Measurements from ENCODE around the gene GLDC.
"Not testable (repeated sequence)": the region's sequence is repeated elsewhere in the genome, so short reads cannot be mapped to it uniquely, and the experiment has no call there.

Gene GLDC

DNA sequence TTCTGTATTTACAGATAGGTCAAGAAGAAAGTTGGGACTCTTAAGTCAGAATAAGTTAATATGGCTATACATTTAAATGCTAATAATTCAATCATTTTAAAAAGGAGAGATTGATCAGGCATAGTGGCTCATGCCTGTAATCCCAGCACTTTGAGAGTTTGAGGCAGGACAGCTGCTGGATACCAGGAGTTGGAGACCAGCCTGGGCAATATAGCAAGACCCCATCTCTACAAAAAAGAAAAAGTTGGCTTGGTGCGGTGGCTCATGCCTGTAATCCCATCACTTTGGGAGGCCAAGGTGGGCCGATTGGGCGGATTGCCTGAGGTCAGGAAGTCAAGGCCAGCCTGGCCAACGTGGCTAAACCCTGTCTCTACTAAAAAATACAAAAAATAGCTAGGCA is 15.0 kb upstream of the GLDC start:
- DNase-seq = no peak

DNA sequence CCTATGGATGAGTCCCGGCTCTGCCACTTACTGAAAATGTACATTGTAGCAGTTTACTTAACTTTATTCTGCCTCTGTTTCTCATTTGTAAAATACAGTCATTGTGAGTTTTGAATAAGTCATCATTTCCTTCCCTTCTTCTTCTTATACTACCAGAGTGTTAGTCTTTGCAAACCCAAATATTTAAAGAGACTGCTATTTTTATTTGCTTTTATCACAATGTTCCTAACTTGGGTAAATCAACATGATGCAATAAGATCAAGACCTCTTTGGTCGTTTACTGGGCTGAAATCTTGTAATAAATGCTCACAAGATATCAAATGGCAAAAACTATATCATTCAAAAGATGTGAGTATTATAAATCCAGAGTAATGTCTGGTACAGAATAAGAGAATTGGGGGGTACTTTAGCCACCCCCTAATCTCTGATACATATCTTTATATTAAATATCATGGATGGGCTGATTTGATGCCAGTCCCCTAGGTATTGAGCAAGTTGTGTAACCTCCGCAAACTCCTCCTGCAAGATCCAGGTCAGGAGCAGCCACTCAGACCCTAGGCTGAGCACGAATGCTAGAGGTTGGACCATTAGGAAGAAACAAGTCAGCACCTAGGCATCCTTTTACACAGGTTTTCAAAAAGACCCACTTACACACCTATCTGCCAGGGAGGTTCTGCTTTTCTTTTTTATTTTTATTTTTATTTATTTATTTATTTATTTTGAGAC is 13.3 kb upstream of the GLDC start:
- DNase-seq = no peak

DNA sequence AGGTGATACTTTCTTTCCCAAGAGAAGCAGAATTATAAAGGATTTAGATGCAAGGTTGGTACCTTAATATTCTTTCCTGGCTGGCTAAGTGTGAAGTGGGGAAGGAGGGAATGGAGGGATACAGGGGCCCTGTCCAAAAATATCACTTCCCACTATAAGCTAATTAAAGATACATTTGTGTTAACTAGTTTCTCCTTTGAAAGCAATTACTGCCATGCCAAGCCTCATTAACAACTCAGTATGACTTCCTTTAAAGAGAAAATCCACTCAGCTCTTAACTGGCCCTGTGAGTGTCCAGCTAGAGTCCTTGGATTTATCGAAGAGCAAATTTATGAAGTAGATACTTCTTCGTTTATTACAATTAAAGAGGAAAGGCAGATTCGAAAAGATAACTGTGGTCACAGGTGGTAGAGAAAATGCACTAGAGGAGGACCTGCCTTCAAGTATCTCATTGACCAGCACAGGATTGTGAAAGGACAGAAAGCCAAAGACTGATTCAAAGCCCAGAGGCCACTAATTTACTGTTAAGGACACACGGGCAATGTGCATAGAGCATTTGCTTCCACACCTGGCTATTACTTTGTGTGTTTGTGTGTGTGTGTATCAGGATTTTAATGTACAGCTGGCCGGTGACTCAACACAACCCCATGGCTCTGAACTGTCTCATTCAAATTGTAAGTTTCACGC is 11.2 kb upstream of the GLDC start:
- DNase-seq = no peak

DNA sequence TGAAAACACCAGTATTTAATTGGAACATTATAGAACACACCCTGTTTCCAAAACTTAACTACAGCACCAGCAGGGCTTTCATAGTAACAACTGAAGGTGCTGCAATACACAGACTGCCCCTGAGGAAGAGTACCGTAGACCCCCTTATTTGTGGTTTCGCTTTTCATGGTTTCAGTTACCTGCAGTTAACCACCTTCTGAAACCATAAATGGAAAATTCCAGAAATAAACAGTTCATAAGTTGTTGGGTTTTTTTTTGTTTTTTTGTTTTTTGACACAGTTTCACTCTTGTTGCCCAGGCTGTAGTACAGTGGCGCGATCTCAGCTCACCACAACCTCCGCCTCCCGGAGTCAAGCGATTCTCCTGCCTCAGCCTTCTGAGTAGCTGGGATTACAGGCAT is 9.5 kb upstream of the GLDC start:
- no peak for DNase-seq

DNA sequence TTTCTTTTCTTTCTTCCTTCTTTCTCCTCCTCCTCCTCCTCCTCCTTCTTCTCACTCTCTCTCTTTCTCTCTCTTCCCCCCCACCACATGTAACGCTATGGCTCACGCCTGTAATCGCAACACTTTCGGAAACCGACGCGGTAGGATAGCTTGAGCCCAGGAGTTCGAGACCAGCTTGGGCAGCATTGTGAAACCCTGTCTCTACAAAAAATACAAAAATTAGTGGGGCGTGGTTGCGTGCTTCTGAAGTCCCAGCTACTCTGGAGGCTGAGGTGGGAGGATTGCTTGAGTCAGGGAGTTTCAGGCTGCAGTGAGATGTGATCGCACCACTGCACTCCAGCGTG is 736 bp upstream of the GLDC start:
- DNase-seq = peak; percentile 51

DNA sequence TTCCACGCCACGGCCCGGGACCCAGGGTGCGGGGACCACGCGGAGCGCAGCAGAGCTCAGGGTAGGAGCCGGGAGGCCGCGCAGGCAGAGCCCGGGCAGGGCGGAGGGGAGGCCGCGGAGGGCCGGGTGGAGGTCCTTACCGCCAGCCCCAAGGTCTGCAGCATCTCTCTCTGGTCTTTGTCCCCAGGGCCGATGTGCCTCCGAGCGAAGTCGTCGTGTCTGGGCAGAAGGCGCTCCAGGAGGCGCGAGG is 499 bp downstream of the GLDC start:
- DNase-seq = not testable (repeated sequence)

DNA sequence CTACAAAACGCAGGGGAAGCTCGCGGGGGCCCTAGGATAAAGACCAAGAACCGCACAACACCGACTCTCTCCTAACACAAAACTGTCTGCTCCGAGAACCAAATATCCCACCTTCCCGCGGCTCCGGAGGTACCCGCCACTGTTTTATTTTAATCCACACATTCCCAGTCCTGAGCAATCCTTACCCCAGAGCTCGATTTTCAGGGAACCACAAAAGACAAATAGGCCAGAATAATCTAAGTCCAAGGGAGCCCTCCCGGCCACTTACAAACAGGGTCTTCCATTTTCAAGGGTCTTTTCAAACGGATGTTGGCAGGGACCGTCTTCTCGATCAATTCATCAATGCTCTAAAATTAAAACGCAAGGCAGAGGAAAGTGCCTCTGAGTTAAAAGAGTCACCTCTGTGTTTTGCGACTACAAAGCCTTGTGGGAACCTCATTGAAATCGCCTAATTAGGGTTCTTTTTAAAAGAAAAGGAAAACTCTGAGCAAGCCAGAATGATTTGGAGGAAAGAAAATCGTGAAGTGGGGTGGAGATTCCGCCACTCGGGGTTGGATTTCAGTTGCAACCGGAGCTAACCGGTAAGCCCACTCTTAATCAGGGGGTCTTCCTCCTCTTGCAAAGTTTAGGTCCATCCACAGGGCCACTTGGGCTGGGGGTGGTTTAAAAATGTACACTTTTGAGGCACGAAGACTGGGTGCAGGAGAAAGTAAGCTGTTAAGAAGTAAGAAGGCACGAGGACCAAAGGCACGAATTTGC is 1.0 kb downstream of the GLDC start:
- no peak for DNase-seq

DNA sequence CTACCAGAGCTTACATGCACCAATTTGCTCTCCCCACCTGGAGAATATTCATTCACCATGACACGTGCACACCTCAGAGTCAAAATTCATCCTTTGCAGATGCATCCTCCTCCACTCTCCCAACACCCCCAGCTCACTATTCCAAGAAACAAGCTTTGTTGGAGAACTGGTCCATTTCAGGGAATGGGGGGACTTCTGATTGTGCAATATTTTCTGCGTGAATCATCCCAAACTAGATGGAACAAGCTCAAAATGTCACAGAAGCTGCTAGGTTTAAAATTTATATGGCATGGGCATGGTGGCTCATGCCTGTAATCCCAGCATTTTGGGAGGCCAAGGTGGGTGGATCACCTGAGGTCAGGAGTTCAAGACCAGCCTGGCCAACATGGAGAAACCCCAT is 3.6 kb downstream of the GLDC start:
- no peak for DNase-seq

DNA sequence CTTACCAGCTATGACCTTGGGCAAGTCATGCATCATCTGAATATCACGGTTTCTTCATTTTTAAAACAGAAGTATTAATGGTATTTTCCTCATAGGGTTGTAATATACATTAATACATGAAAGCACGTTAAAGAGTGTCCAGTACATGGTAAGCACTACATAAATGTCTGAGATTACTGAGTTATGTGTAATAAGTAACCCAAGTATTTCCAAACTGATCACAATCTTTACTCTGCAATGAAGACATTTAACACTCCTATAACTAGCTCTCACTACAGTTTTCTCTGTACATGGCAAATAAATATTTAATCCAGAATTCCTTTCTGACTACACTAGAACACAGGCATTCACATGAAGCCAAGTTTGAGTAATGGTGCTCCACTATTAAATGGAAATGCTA is 4.0 kb downstream of the GLDC start:
- no peak for DNase-seq

DNA sequence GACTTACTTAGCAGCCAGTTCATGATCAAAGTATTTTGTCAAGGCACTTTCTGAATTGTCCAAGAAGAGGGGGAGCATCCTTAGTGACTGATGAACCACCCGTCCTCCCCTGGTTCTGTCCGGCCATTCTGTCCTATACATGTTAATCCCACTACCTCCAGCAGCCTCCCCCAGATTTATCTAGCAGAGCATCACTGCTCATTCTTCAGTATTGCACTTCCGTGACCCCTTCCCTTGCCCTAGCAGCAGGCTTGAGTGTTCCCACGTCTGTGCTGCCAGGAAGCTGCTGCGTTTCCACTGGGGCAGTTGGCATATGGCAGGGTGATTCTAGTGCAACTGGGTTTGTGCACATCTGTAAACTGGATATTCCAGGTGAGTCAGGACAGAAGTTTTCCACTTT is 4.5 kb downstream of the GLDC start:
- no peak for DNase-seq

DNA sequence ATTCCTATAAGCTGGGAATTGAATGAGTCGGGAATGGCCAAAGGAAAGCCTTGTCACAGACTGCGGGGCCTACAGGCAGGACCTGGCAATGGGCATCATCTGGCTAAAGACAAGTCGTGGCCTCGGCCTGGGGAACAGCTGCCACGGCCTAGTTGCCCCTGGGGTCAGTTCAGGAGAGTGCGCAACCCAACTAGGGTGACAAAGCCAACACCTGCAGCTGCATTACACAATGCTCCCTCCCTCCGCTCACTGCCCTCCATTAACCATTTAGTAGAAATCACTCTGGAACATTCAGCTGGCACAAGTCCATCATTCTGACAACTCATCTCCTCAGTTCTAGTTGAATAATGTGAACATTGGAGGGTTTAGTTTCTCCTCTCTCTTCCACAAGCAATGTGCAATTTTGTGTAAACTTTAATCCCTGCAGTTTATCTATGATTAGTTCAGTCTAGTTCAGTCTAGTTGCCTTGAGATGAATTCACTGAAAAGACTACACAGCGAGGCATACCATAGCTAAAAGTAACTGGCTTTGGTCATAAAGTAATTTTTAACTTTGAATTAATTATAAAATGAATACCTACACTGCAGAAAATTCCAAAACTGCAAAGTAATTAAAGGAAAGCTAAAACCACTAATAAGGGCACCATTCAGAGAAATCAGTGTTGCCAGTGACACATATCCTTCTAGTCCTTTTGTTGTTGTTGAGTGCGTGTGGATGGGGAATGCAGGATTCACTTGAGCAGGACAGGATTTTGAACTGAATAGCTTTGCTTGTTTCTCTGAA is 5.1 kb downstream of the GLDC start:
- DNase-seq = no peak

DNA sequence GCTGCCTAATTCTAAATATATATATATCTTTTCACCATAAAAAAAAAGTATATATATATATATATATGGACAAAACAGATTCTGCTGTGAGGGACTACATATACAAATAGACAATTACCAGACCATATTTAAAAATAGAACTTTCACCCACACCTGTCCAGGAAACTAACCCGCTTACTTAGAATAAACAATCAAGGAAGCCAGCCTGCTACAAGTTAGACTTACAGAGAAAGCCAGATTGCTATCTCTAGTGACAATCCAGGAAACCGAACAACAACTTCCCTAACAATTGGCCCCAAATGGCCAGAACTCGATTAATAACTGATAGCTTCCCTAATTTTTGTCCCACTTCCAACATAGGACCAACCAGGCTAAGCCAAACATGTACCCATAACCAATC is 5.9 kb downstream of the GLDC start:
- DNase-seq = no peak

DNA sequence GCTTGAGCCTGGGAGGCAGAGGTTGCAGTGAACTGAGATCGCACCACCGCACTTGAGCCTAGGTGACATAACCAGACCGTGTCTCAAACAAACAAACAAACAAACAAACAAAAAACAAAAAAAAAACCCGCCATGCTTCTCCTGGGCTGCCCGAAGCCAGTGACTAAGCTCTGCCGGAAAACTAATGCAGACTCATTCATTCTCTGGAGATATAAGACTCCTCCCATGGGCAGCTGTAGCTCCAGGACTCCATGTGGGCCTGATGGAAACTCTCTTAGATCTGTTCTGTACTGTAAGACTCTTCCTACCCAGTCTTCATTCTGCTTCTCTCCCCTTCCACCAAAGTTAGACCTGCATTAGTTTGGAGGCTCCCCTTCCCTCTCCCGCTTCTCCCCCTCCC is 11.1 kb downstream of the GLDC start:
- DNase-seq = no peak

DNA sequence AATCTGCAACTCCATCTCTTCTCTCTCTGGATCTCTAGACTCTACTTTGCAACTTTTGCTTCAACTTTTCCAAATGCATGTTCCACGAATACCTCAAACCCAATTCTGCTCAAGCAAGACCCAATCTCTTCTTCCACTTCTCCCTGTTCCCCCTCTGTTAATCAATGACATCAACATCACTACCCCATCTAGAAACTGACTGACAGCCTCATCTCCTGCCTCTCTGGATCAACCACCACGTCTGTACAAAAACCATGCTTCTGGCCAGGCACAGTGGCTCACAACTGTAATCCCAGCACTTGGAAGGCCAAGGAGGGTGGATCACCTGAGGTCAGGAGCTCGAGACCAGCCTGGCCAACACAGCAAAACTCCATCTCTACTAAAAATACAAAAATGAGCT is 12.2 kb downstream of the GLDC start:
- DNase-seq = no peak

DNA sequence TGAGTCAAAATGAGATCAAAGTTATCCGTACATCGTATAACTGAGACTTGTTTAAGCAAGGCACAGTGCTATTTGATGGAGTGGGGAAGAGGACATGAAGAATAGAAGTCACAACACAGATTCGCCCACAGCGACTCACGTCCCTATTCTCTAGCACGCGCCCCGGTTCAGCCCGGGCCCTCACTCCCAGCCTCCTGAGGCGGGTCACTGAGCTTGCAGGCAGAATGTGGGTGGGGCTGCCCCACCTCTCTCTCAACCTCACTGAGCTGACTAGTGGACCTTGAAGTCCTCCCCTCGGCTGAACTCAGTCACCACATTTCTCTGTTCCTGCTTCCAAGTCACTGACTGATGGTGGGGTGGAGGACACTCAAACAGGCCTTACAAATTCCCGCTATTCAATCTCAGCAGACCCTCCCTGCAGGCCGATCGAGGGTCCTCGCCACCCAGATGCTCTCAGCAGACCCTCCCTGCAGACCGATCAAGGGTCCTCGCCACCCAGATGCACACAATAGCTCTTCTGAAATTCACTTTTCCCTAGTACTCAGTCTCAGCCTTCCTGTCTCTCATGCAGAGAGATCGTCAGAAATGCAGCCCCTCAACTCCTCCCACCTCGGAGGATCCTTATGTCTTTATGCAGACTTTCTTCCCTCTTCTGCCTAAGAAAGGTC is 12.9 kb downstream of the GLDC start:
- no peak for DNase-seq

DNA sequence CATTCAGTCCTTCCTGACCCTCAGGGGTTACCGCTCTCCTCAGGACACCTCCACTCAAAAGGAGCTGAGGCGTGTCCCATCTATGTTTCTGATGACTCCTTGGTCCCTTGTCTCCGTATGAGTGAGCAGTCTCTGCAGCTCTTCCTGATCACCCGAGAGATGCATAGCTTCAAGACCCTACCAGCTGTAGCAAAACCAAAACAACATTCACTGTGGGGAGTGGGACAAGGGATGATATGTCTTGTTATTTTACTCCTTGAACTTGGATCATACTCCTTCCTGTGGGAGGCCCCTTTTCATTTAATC is 14.4 kb downstream of the GLDC start:
- no peak for DNase-seq

DNA sequence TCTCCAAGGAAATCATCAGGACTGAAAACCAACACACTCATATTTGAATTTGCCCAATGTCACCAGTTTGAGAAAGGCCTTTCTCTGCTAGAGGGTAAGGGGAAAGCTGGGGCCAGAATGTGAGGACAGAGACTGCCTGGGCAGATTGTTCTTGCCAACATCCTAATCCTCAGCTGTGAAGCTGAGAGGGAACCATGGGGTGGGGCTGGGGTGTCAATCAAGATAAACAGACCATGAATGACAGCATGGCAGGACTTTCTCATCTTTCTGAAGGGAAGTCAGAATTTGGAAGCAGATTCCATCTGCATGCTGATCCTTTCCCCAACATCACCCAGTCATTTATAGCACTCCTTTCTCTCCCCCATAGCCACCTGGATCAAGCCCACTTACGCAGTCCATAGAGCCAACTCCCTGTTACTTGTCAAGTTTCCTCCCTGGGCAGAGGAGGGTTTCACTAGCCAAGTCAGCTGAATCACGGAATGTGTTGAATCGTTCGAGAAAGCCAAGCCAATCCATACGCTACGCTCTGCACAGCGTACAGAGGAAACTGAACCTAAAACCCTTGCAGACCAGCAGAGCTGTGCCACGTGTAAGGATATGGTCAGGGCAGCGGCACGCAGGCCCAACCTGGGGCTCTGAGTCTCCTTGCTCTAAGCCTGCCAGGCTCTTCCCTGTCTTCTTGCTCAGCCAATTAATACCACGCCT is 14.9 kb downstream of the GLDC start:
- DNase-seq = no peak

DNA sequence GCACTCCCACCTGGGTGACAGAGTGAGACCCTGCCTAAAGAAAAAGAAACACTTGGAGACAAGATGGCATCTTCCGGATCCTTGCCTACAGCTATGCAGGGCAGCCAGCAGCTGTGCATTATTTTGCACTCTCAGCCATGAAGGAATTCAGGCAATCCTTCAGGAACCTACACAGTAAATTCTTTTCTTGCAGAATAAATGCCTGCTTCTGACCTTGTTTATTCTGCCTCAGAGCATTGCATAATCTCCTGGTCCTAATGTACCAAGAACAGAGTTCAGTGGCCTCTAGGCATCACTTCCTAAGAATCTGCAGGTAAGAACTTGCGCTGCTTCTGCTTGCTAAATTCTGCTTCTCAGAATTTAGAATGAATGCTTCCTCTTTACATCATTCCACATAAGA is 16.8 kb downstream of the GLDC start:
- DNase-seq = no peak

DNA sequence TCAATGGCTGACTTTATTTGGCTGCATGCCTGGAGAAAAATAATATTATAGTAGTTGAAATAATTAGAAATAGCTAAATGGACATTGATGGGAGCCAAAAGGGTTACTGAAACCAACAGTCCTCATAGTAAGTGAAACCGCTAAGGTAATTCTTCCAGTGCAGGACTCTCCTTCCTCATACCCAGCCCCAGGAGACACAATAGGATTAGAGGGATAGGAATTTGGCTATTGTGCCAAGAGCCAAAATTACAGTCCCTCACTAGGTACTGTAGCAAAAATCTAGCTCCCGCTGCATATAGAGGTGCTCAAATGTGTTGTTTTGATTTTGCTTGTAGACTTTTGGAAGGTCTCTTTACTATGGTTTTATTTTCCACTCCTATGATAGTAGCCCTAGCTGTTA is 20.2 kb downstream of the GLDC start:
- DNase-seq = no peak

DNA sequence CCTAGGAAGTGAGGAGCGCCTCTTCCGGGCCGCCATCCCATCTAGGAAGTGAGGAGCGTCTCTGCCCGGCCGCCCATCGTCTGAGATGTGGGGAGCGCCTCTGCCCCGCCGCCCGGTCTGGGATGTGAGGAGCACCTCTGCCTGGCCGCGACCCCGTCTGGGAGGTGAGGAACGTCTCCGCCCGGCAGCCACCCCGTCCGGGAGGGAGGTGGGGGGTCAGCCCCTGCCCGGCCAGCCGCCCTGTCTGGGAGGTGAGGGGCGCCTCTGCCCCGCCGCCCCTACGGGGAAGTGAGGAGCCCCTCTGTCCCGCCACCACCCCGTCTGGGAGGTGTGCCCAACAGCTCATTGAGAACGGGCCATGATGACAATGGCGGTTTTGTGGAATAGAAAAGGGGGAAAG is 22.7 kb downstream of the GLDC start:
- DNase-seq = not testable (repeated sequence)

DNA sequence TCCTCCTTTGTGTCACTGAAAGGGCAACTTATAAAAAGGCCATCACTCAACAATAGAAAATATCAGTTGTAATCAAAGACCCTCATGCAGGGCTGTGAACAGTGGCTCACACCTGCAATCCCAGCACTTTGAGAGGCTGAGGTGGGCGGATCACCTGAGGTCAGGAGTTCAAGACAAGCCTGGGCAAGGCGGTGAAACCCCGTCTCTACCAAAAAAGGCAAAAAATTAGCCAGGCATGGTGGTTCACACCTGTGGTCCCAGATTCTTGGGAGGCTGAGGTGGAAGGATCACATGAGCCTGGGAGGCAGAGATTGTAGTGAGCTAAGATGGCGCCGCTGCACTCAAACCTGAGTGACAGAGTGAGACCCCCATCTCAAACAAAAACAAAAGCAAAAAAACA is 24.7 kb downstream of the GLDC start:
- no peak for DNase-seq

DNA sequence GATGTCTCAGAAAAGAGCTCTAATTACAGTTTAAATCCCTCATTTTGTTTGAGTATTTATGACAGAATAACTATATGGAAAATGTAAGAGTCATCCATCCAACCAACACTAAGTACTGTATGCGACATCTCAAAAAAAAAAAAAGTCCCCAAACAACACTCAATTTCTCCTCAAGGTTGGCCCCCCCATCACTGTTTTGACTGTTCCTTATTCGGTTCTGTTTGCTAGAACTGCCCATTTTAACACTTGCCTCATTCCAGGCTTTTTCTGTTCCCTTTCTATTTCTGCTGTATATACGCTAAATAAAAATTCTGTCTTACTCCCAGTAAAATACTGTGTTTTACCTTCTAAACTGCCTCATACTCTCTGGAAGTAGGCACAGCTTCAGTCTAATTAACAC is 25.2 kb downstream of the GLDC start:
- no peak for DNase-seq

DNA sequence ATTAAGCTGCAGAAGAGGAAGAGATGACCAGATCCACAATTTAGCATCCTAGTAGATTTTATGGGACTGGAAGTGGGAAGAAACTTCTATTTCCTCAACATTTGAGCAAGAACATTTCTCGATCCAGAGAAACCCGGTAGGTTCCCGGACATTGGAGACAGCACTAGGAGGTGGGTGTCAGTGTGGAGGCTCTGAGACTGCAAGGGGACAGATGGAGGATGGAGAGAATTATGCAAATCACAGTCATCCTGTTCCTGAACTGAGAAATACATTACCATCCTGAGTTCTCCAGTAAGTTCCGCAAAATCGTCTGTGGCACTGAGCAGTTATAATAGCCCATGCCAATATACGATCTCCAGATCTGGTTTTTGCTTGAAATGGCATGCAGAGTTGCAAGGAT is 25.6 kb downstream of the GLDC start:
- DNase-seq = no peak

Measured in stimulated activated CD4-positive, alpha-beta T cell treated with anti-CD3 and anti-CD28 coated beads, Interleukin-4, amount 100 ng/mL, for 24 hours (primary cell).